ENCODE results near the gene COLEC12.

The COLEC12 gene

GRCh38 chr18:341102-341501 is 159.4 kb downstream of the COLEC12 start:
- no peak overlapping the region for H3K9ac ChIP-seq (ENCODE audit: low read length)
- peaks cover 5% of the 10 kb centered on the region for H3K4me1 ChIP-seq (ENCODE audit: control insufficient read depth, insufficient read depth, low read length)
- no peaks in the 10 kb centered on the region for H3K36me3 ChIP-seq (ENCODE audit: control insufficient read depth, insufficient read depth, low read length)

GRCh38 chr18:340044-340443 is 160.5 kb downstream of the COLEC12 start:
- peak overlapping the region; percentile 67 for H3K27ac ChIP-seq (ENCODE audit: low read depth, low read length)
- peaks cover 5% of the 10 kb centered on the region for H3K4me1 ChIP-seq (ENCODE audit: control insufficient read depth, insufficient read depth, low read length)
- no peaks in the 10 kb centered on the region for H3K36me3 ChIP-seq (ENCODE audit: control insufficient read depth, insufficient read depth, low read length)
- H3K27me3 ChIP-seq (ENCODE audit: control insufficient read depth, insufficient read depth, low read length) = no peaks in the 10 kb centered on the region
- no peak overlapping the region for H3K9ac ChIP-seq (ENCODE audit: low read length)
- H3K4me3 ChIP-seq (ENCODE audit: low read length) = no peak overlapping the region

More at GRCh38 chr18:341102-341501, 159.4 kb downstream of the COLEC12 start:
- no peaks in the 10 kb centered on the region for H3K27me3 ChIP-seq (ENCODE audit: control insufficient read depth, insufficient read depth, low read length)
- peak overlapping the region; percentile 67 for H3K27ac ChIP-seq (ENCODE audit: low read depth, low read length)
- H3K4me3 ChIP-seq (ENCODE audit: low read length) = no peak overlapping the region

GRCh38 chr18:339200-339599 is 161.3 kb downstream of the COLEC12 start:
- Histone ChIP-seq H3K27ac (ENCODE audit: low read depth, low read length) (peak overlapping the region; percentile 10), H3K4me1 (ENCODE audit: control insufficient read depth, insufficient read depth, low read length) (peaks cover 5% of the 10 kb centered on the region), H3K9ac (ENCODE audit: low read length) (no peak overlapping the region), H3K27me3 (ENCODE audit: control insufficient read depth, insufficient read depth, low read length) (no peaks in the 10 kb centered on the region), H3K36me3 (ENCODE audit: control insufficient read depth, insufficient read depth, low read length) (no peaks in the 10 kb centered on the region), H3K4me3 (ENCODE audit: low read length) (no peak overlapping the region)

- Histone ChIP-seq H3K4me3 (ENCODE audit: low read length) (no peak overlapping the region), H3K27ac (ENCODE audit: low read depth, low read length) (no peak overlapping the region), H3K9ac (ENCODE audit: low read length) (no peak overlapping the region), H3K36me3 (ENCODE audit: control insufficient read depth, insufficient read depth, low read length) (no peaks in the 10 kb centered on the region), H3K27me3 (ENCODE audit: control insufficient read depth, insufficient read depth, low read length) (no peaks in the 10 kb centered on the region), H3K4me1 (ENCODE audit: control insufficient read depth, insufficient read depth, low read length) (peaks cover 18% of the 10 kb centered on the region)
Observed at GRCh38 chr18:336713-337112, 163.8 kb downstream of the COLEC12 start.

GRCh38 chr18:335733-336132 is 164.8 kb downstream of the COLEC12 start:
- Histone ChIP-seq H3K9ac (ENCODE audit: low read length) (no peak overlapping the region), H3K27me3 (ENCODE audit: control insufficient read depth, insufficient read depth, low read length) (no peaks in the 10 kb centered on the region), H3K36me3 (ENCODE audit: control insufficient read depth, insufficient read depth, low read length) (no peaks in the 10 kb centered on the region), H3K4me3 (ENCODE audit: low read length) (no peak overlapping the region), H3K4me1 (ENCODE audit: control insufficient read depth, insufficient read depth, low read length) (peaks cover 17% of the 10 kb centered on the region), H3K27ac (ENCODE audit: low read depth, low read length) (no peak overlapping the region)

- no peaks in the 10 kb centered on the region for H3K36me3 ChIP-seq (ENCODE audit: control insufficient read depth, insufficient read depth, low read length)
- H3K27ac ChIP-seq (ENCODE audit: low read depth, low read length) = no peak overlapping the region
- H3K27me3 ChIP-seq (ENCODE audit: control insufficient read depth, insufficient read depth, low read length) = no peaks in the 10 kb centered on the region
- no peak overlapping the region for H3K9ac ChIP-seq (ENCODE audit: low read length)
- H3K4me3 ChIP-seq (ENCODE audit: low read length) = no peak overlapping the region
- H3K4me1 ChIP-seq (ENCODE audit: control insufficient read depth, insufficient read depth, low read length) = peaks cover 16% of the 10 kb centered on the region
Observed at GRCh38 chr18:334575-335132, 165.8 kb downstream of the COLEC12 start.

GRCh38 chr18:332721-333510 is 167.6 kb downstream of the COLEC12 start:
- Histone ChIP-seq H3K27ac (ENCODE audit: low read depth, low read length) (peak overlapping the region; percentile 64), H3K9ac (ENCODE audit: low read length) (no peak overlapping the region), H3K4me1 (ENCODE audit: control insufficient read depth, insufficient read depth, low read length) (peaks cover 13% of the 10 kb centered on the region), H3K4me3 (ENCODE audit: low read length) (no peak overlapping the region), H3K27me3 (ENCODE audit: control insufficient read depth, insufficient read depth, low read length) (no peaks in the 10 kb centered on the region), H3K36me3 (ENCODE audit: control insufficient read depth, insufficient read depth, low read length) (no peaks in the 10 kb centered on the region)

- Histone ChIP-seq H3K4me1 (ENCODE audit: control insufficient read depth, insufficient read depth, low read length) (peaks cover 13% of the 10 kb centered on the region), H3K27ac (ENCODE audit: low read depth, low read length) (peak overlapping the region; percentile 64), H3K9ac (ENCODE audit: low read length) (no peak overlapping the region), H3K27me3 (ENCODE audit: control insufficient read depth, insufficient read depth, low read length) (no peaks in the 10 kb centered on the region), H3K4me3 (ENCODE audit: low read length) (no peak overlapping the region), H3K36me3 (ENCODE audit: control insufficient read depth, insufficient read depth, low read length) (no peaks in the 10 kb centered on the region)
Observed at GRCh38 chr18:332007-332406, 168.5 kb downstream of the COLEC12 start.

GRCh38 chr18:331221-331821 is 169.2 kb downstream of the COLEC12 start:
- Histone ChIP-seq H3K27ac (ENCODE audit: low read depth, low read length) (peak overlapping the region; percentile 64), H3K27me3 (ENCODE audit: control insufficient read depth, insufficient read depth, low read length) (no peaks in the 10 kb centered on the region), H3K36me3 (ENCODE audit: control insufficient read depth, insufficient read depth, low read length) (no peaks in the 10 kb centered on the region), H3K4me3 (ENCODE audit: low read length) (no peak overlapping the region), H3K4me1 (ENCODE audit: control insufficient read depth, insufficient read depth, low read length) (peaks cover 13% of the 10 kb centered on the region), H3K9ac (ENCODE audit: low read length) (no peak overlapping the region)

GRCh38 chr18:328928-329327 is 171.6 kb downstream of the COLEC12 start:
- H3K9ac ChIP-seq (ENCODE audit: low read length) = no peak overlapping the region

GRCh38 chr18:326846-327245 is 173.7 kb downstream of the COLEC12 start:
- Histone ChIP-seq H3K4me1 (ENCODE audit: control insufficient read depth, insufficient read depth, low read length) (no peaks in the 10 kb centered on the region), H3K27ac (ENCODE audit: low read depth, low read length) (no peak overlapping the region), H3K36me3 (ENCODE audit: control insufficient read depth, insufficient read depth, low read length) (no peaks in the 10 kb centered on the region), H3K9ac (ENCODE audit: low read length) (no peak overlapping the region), H3K27me3 (ENCODE audit: control insufficient read depth, insufficient read depth, low read length) (no peaks in the 10 kb centered on the region), H3K4me3 (ENCODE audit: low read length) (no peak overlapping the region)

More at GRCh38 chr18:328928-329327, 171.6 kb downstream of the COLEC12 start:
- Histone ChIP-seq H3K4me3 (ENCODE audit: low read length) (no peak overlapping the region), H3K36me3 (ENCODE audit: control insufficient read depth, insufficient read depth, low read length) (no peaks in the 10 kb centered on the region), H3K4me1 (ENCODE audit: control insufficient read depth, insufficient read depth, low read length) (peaks cover 13% of the 10 kb centered on the region), H3K27me3 (ENCODE audit: control insufficient read depth, insufficient read depth, low read length) (no peaks in the 10 kb centered on the region), H3K27ac (ENCODE audit: low read depth, low read length) (no peak overlapping the region)

GRCh38 chr18:323253-323622 is 177.3 kb downstream of the COLEC12 start:
- Histone ChIP-seq H3K27me3 (ENCODE audit: control insufficient read depth, insufficient read depth, low read length) (no peaks in the 10 kb centered on the region), H3K4me1 (ENCODE audit: control insufficient read depth, insufficient read depth, low read length) (no peaks in the 10 kb centered on the region), H3K4me3 (ENCODE audit: low read length) (no peak overlapping the region), H3K27ac (ENCODE audit: low read depth, low read length) (no peak overlapping the region), H3K9ac (ENCODE audit: low read length) (no peak overlapping the region), H3K36me3 (ENCODE audit: control insufficient read depth, insufficient read depth, low read length) (no peaks in the 10 kb centered on the region)

Data from rectal smooth muscle tissue (tissue), 1 donor.